CD14-positive monocyte (primary cell): Measurements from ENCODE around the gene CROCC2. TPM values are rescaled to one million over a fixed set of nuclear protein-coding genes. Genes with fewer than 3 reads are reported as not detected.

Source experiments
- DNase-seq, 3 donors: peaks; one replicate each; pipeline ENCODE4 v3.0.0-alpha.2; 2011 to 2022
- H2AFZ ChIP-seq: 2 replicates; pipeline ENCODE4 v1.6.0; 2012; ENCODE audit warnings: mild to moderate bottlenecking, low read depth, low read length, inconsistent platforms; ENCODE audit not compliant: insufficient read depth, poor library complexity, severe bottlenecking
- H3K27ac ChIP-seq, 2 donors: 1 replicate in 1 of 2; 2 replicates in 1 of 2; pipeline ENCODE4 v1.5.1; 2012 to 2013; ENCODE audit warnings: low read length in 2 of 2, control low read depth in 1 of 2, inconsistent platforms in 1 of 2, low read depth in 1 of 2, mild to moderate bottlenecking in 1 of 2
- H3K27me3 ChIP-seq, 2 donors: one replicate each; pipeline versions ENCODE4 v1.6.0 to v1.6.1; 2011 to 2013; ENCODE audit warnings: low read length in 2 of 2; ENCODE audit not compliant: control insufficient read depth in 2 of 2, insufficient read depth in 2 of 2
- H3K36me3 ChIP-seq, 2 donors: replicated peaks in 1 of 2; 1 replicate in 1 of 2; 2 replicates in 1 of 2; pipeline versions ENCODE4 v1.5.1 to v1.6.1; 2012 to 2013; ENCODE audit warnings: low read length in 2 of 2, control low read depth in 1 of 2, inconsistent platforms in 1 of 2, mild to moderate bottlenecking in 1 of 2; ENCODE audit not compliant: insufficient read depth in 2 of 2, control insufficient read depth in 1 of 2
- H3K4me1 ChIP-seq, 2 donors: 1 replicate in 1 of 2; 2 replicates in 1 of 2; pipeline versions ENCODE4 v1.5.1 to v1.6.1; 2012 to 2013; ENCODE audit warnings: low read length in 2 of 2, control low read depth in 1 of 2, inconsistent platforms in 1 of 2, mild to moderate bottlenecking in 1 of 2, moderate library complexity in 1 of 2; ENCODE audit not compliant: insufficient read depth in 2 of 2, control insufficient read depth in 1 of 2
- H3K4me2 ChIP-seq: replicated peaks from 2 replicates; pipeline ENCODE3; 2012; ENCODE audit warnings: low read length, moderate library complexity, mild to moderate bottlenecking; ENCODE audit not compliant: poor library complexity, severe bottlenecking; ENCODE audit errors: extremely low read depth
- H3K4me3 ChIP-seq, 3 experiments: fragments of 200-600 bp in 1 of 3; sonication (generic) in 1 of 3; replicated peaks in 1 of 3; 1 replicate in 2 of 3; 2 replicates in 1 of 3; pipeline ENCODE4 v1.5.1; 2011 to 2013; ENCODE audit warnings: low read length in 3 of 3, mild to moderate bottlenecking in 3 of 3, control low read depth in 2 of 3, low read depth in 2 of 3, inconsistent platforms in 1 of 3, moderate library complexity in 1 of 3
- H3K79me2 ChIP-seq: 2 replicates; pipeline ENCODE4 v1.6.0; 2012; ENCODE audit warnings: mild to moderate bottlenecking, control low read depth, inconsistent platforms, low read length, moderate library complexity; ENCODE audit not compliant: insufficient read depth
- H3K9ac ChIP-seq: 2 replicates; pipeline ENCODE4 v1.6.0; 2017; ENCODE audit warnings: low read length, mild to moderate bottlenecking; ENCODE audit not compliant: insufficient read depth, poor library complexity, severe bottlenecking
- H3K9me3 ChIP-seq, 2 donors: replicated peaks in 1 of 2; 1 replicate in 1 of 2; 2 replicates in 1 of 2; pipeline versions ENCODE4 v1.5.1 to v1.6.1; 2012 to 2013; ENCODE audit warnings: low read length in 2 of 2, control low read depth in 1 of 2; ENCODE audit not compliant: control insufficient read depth in 1 of 2, insufficient read depth in 1 of 2
- H4K20me1 ChIP-seq: 2 replicates; pipeline ENCODE4 v1.6.0; 2012; ENCODE audit warnings: mild to moderate bottlenecking, low read length, control low read depth, moderate library complexity; ENCODE audit not compliant: insufficient read depth
- H3K27ac Mint-ChIP-seq, 7 donors: one replicate each; pipeline ENCODE4 v1.8.0; 2020; ENCODE audit warnings: mild to moderate bottlenecking in 7 of 7, mixed read lengths in 7 of 7, moderate library complexity in 6 of 7, inconsistent platforms in 2 of 7
- H3K27me3 Mint-ChIP-seq, 3 donors: one replicate each; pipeline ENCODE4 v1.8.0; 2021 to 2022; ENCODE audit warnings: low read depth in 3 of 3, mild to moderate bottlenecking in 3 of 3, mixed read lengths in 3 of 3, moderate library complexity in 3 of 3, inconsistent platforms in 1 of 3
- H3K36me3 Mint-ChIP-seq, 2 donors: one replicate each; pipeline ENCODE4 v1.8.0; 2020; ENCODE audit warnings: mixed read lengths in 2 of 2, inconsistent platforms in 1 of 2, mild to moderate bottlenecking in 1 of 2
- H3K4me1 Mint-ChIP-seq: one replicate; pipeline ENCODE4 v1.8.0; 2020; ENCODE audit warnings: mild to moderate bottlenecking, mixed read lengths
- H3K4me3 Mint-ChIP-seq, 2 donors: one replicate each; pipeline ENCODE4 v1.8.0; 2020; ENCODE audit warnings: mild to moderate bottlenecking in 2 of 2, mixed read lengths in 2 of 2, moderate library complexity in 1 of 2
- H3K9me3 Mint-ChIP-seq, 7 donors: one replicate each; pipeline ENCODE4 v1.8.0; 2020 to 2022; ENCODE audit warnings: mixed read lengths in 7 of 7, mild to moderate bottlenecking in 6 of 7, moderate library complexity in 6 of 7, inconsistent platforms in 2 of 7
- CTCF ChIP-seq: fragments of 200-600 bp; IDR thresholded peaks from one replicate; pipeline ENCODE4 v1.8.0; 2022; ENCODE audit warnings: antibody characterized with exemption, mild to moderate bottlenecking
- WGBS: methylation state at CpG from one replicate; pipeline ENCODE4 v1.1.5; 2013; ENCODE audit warnings: missing lambda C conversion rate; ENCODE audit not compliant: insufficient coverage; 5-methylcytosine and 5-hydroxymethylcytosine counted together
- intact Hi-C, 2 donors: fragments of 100-400 bp; cut with micrococcal nuclease; formaldehyde crosslinking; loops; one replicate each; pipeline versions ENCODE4 v1.15.0 to v1.15.1; 2023
- polyA plus RNA-seq, 3 donors: library from polyadenylated mRNA; depleted of rRNA in 1 of 3; unstranded in 2 of 3; stranded (reverse) in 1 of 3; fragments of 300-500 nt in 2 of 3; fragments of >200 nt in 1 of 3; fragmentation: Illumina TruSeq in 2 of 3; gene quantifications; 1 replicate in 2 of 3; 2 replicates in 1 of 3; pipeline ENCODE4 v1.2.3, GENCODE V29; 2012 to 2021

Gene CROCC2
- polyA plus RNA-seq, 3 donors = 0.15 TPM; not detected in 2

DNA sequence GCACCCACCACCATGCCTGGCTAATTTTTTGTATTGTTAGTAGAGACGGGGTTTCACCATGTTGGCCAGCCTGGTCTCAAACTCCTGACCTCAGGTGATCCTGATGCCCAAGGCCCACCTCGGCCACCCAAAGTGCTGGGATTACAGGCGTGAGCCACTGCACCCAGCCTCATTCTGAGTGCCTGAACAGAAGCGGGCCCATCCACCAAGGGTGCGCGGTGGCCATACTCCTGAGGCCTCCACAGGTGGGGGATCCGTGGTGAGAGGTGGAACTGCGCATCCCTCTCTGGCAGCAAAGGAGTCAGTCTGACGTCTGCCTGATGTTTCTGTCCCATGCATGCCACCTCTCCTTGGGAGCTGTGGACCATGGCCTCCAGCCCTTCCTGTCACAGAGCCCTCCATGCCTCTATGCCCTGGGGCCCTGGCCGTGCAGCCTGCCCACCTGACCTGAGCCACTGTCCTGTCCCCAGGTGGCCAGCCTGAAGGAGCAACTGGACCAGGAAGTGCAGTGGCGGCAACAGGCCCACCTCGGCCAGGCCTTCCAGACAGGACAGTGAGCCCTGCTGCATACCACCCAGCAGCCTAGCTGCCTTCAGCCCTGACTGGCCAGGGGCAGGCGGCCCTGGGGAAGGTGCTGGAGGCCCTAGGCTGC, 84.7 kb downstream of the CROCC2 start:
- DNase-seq = no peak
- intact Hi-C loops = loop anchor here in 1 of 2 donors (10.0 kb wide), 2 partner anchors 164 to 744 kb away; partner anchors contain the start of genes D2HGDH and PPP1R7
- Histone ChIP-seq H3K4me2 (no peak overlapping the region), H3K79me2 (no peaks in the 10 kb centered on the region), H3K27ac (no peak overlapping the region), H3K4me3 (no peak overlapping the region), H3K4me1 (peaks cover 15% of the 10 kb centered on the region in 2 donors), H2AFZ (no peak overlapping the region), H3K27me3 (peaks cover 0 to 4% of the 10 kb centered on the region in 2 donors), H4K20me1 (no peaks in the 10 kb centered on the region), H3K9me3 (no peaks in the 10 kb centered on the region), H3K36me3 (no peaks in the 10 kb centered on the region), H3K9ac (no peak overlapping the region)
- Mint-ChIP-seq H3K27me3 (peaks cover 13 to 31% (median 19%) of the 10 kb centered on the region in 3 donors), H3K36me3 (no peaks in the 10 kb centered on the region), H3K4me1 (peaks cover 18% of the 10 kb centered on the region), H3K4me3 (no peak overlapping the region), H3K9me3 (peaks cover 0 to 5% (median 2%) of the 10 kb centered on the region in 7 donors), H3K27ac (peak overlapping the region in 2 of 7 donors; percentile 8 to 30)
- no peak for TF ChIP-seq CTCF
- WGBS = 96% methylated on average over 13 of the region's 13 CpGs

GRCh38 chr2:240991378-240992263, 85.5 kb downstream of the CROCC2 start:
- Histone ChIP-seq H3K79me2 (no peaks in the 10 kb centered on the region), H3K9me3 (no peaks in the 10 kb centered on the region), H3K4me3 (no peak overlapping the region), H3K4me2 (no peak overlapping the region), H4K20me1 (no peaks in the 10 kb centered on the region), H2AFZ (no peak overlapping the region), H3K9ac (no peak overlapping the region), H3K27me3 (peaks cover 0 to 10% of the 10 kb centered on the region in 2 donors), H3K4me1 (peaks cover 12% of the 10 kb centered on the region in 2 donors), H3K36me3 (no peaks in the 10 kb centered on the region), H3K27ac (no peak overlapping the region)
- H3K36me3 Mint-ChIP-seq = no peaks in the 10 kb centered on the region
- no peak overlapping the region for H3K4me3 Mint-ChIP-seq
- H3K9me3 Mint-ChIP-seq = peaks cover 0 to 5% (median 2%) of the 10 kb centered on the region in 7 donors
- peaks cover 19 to 38% (median 22%) of the 10 kb centered on the region in 3 donors for H3K27me3 Mint-ChIP-seq
- 69% methylated on average over 27 of the region's 33 CpGs for WGBS
- DNase-seq = peak; percentile 35 to 49 (median 39)
- H3K27ac Mint-ChIP-seq = peak overlapping the region in 1 of 7 donors; percentile 41
- intact Hi-C loops = loop anchor here in 1 of 2 donors (10.0 kb wide), 2 partner anchors 163 to 743 kb away; partner anchors contain the start of genes D2HGDH and PPP1R7
- H3K4me1 Mint-ChIP-seq = peaks cover 18% of the 10 kb centered on the region
- TF ChIP-seq CTCF = no peak
